ENCODE data around the gene IZUMO3. TPM values are rescaled to one million over a fixed set of nuclear protein-coding genes. Genes with fewer than 3 reads are reported as not detected.
"Not testable (repeated sequence)": the region's sequence is repeated elsewhere in the genome, so short reads cannot be mapped to it uniquely, and the experiment has no call there.

The IZUMO3 gene
- total and polyA plus RNA-seq, 2 of the 13 experiments (the other 11 are each of a cell fraction or from before 2014, with no cell fraction given) = not detected

GRCh38 chr9:24587883-24588282 lies 42.2 kb upstream of the IZUMO3 start:
- peak; percentile 82 for TF ChIP-seq MAFF (IDR thresholded peaks at IDR 0.05; ENCODE audit: low read depth, low read length)
- TF ChIP-seq MAFK (conservative IDR thresholded peaks at IDR 0.05 in 1 of 2, IDR thresholded peaks at IDR 0.05 in 1 of 2; ENCODE audit: low read length in 2 of 2) = peak; percentile 75 to 92
- TF ChIP-seq ZNF282 (IDR thresholded peaks at IDR 0.05; ENCODE audit: partially characterized antibody) = no peak
- TF ChIP-seq ZNF580 (CRISPR knock-in tag; IDR thresholded peaks at IDR 0.05; ENCODE audit: borderline replicate concordance, low read depth) = no peak
- no TSS peak for BruUV-seq (replicated peaks)
- Histone ChIP-seq H3K4me2 (ENCODE audit: low read depth, low read length) (no peak overlapping the region), H3K9me3 (ENCODE audit: low read length) (peaks cover 72% of the 10 kb centered on the region), H3K9ac (ENCODE audit: insufficient read depth, low read depth, low read length) (no peak overlapping the region), H3K79me2 (ENCODE audit: insufficient read depth, low read length) (no peaks in the 10 kb centered on the region), H3K27ac (ENCODE audit: extremely low read length, insufficient read depth, low read length) (no peak overlapping the region), H3K4me3 (replicated peaks in 1 of 3; ENCODE audit: insufficient read depth in 1 of 3, low read depth in 2 of 3, low read length in 3 of 3) (no peak overlapping the region), H3K27me3 (ENCODE audit: control insufficient read depth in 1 of 2, insufficient read depth in 2 of 2, low read length in 2 of 2) (no peaks in the 10 kb centered on the region), H2AFZ (ENCODE audit: low read length) (no peak overlapping the region), H4K20me1 (ENCODE audit: insufficient read depth, low read length) (no peaks in the 10 kb centered on the region), H3K36me3 (replicated peaks in 1 of 2; ENCODE audit: control insufficient read depth in 1 of 2, insufficient read depth in 2 of 2, low read length in 2 of 2) (no peaks in the 10 kb centered on the region), H3K4me1 (ENCODE audit: insufficient read depth, low read length) (no peaks in the 10 kb centered on the region)
- intact Hi-C loops (cut with micrococcal nuclease; ENCODE audit: unreplicated experiment) = no loop called here
- ATAC-seq (no peak), FAIRE-seq (no peak), DNase-seq (ENCODE audit: low spot score) (no peak)
- WGBS (ENCODE audit: low lambda C conversion rate) = 0% methylated on average over 2 of the region's 2 CpGs
- POLR2A ChIA-PET = no interaction called here
- in situ Hi-C loops (cut with HindIII; ENCODE audit: extremely low pct_ligation_motif_present, low pct_unique_long_range_greater_than_20kb) = no loop called here
- CTCF ChIA-PET (ENCODE audit: low intra/inter-chr PET ratio, low total read pairs) = no interaction called here

DNA sequence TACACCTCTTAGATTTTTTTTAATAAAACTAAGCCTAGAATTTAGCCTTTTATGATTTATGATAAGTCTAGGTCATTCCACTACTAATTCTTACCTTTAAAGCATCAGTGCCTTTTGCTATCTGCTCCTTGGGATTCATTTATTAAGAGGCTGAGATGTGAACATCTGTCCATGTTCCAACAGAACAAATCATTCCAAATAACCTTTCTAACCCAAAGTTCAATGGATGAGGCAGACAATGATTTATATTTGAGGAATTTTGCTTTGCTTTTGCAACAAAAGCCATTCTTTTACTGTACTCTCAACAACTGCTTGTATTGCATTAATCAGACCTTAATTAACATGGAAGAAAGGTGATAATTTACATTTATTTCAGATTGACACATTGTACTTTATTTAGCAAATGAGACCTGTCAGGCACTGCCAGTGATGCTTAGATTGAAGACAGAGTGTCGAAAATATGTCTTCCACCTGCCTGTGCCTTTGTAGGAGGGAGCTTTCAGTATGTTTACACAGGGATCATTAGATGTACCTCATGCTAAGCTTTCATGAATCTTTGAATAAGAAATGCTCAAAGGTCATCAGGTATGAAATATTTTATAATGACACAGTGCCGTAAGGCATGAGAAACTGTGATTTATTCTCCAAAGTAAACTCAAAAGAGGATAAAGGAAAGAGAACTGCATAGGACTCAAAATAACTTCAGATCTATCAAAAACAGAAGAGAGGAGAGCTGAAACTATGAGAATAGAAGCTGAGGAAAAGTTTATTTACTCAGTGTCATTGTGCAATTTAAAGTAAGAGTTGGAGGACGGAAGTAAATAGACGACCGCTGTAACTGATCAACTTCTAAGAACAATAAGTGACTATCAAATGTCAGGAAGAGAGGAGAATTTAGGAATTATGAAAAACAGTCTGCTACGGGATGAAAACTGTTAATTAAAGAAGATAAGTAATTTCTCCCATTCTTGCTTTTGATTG lies 36.7 kb upstream of the IZUMO3 start:
- BruUV-seq (replicated peaks) = no TSS peak

DNA sequence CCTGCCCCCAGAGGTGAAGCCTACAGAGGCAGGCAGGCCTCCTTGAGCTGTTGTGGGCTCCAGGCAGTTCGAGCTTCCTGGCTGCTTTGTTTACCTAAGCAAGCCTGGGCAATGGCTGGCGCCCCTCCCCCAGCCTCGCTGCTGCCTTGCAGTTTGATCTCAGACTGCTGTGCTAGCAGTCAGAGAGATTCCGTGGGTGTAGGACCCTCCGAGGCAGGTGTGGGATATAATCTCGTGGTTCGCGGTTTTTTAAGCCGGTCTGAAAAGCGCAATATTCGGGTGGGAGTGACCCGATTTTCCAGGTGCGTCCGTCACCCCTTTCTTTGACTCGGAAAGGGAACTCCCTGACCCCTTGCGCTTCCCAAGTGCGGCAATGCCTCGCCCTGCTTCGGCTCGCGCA lies 34.3 kb upstream of the IZUMO3 start:
- H3K36me3 ChIP-seq (replicated peaks in 1 of 2; ENCODE audit: control insufficient read depth in 1 of 2, insufficient read depth in 2 of 2, low read length in 2 of 2); H3K27me3 ChIP-seq (ENCODE audit: control insufficient read depth in 1 of 2, insufficient read depth in 2 of 2, low read length in 2 of 2); DNase-seq (ENCODE audit: low spot score); H2AFZ ChIP-seq (ENCODE audit: low read length); H3K9ac ChIP-seq (ENCODE audit: insufficient read depth, low read depth, low read length); H3K4me3 ChIP-seq (replicated peaks in 1 of 3; ENCODE audit: insufficient read depth in 1 of 3, low read depth in 2 of 3, low read length in 3 of 3); ATAC-seq; H3K27ac ChIP-seq (ENCODE audit: extremely low read length, insufficient read depth, low read length); POLR2A ChIA-PET; H4K20me1 ChIP-seq (ENCODE audit: insufficient read depth, low read length); in situ Hi-C loops (cut with HindIII; ENCODE audit: extremely low pct_ligation_motif_present, low pct_unique_long_range_greater_than_20kb); intact Hi-C loops (cut with micrococcal nuclease; ENCODE audit: unreplicated experiment); BruUV-seq (replicated peaks); CTCF ChIA-PET (ENCODE audit: low intra/inter-chr PET ratio, low total read pairs); H3K4me2 ChIP-seq (ENCODE audit: low read depth, low read length); H3K4me1 ChIP-seq (ENCODE audit: insufficient read depth, low read length); FAIRE-seq; H3K79me2 ChIP-seq (ENCODE audit: insufficient read depth, low read length): not testable (repeated sequence)
- peaks cover 35% of the 10 kb centered on the region for H3K9me3 ChIP-seq (ENCODE audit: low read length)
- 60% methylated on average over 6 of the region's 21 CpGs for whole genome bisulfite sequencing (ENCODE audit: low lambda C conversion rate)

More for the DNA sequence above, 36.7 kb upstream of the IZUMO3 start:
- in situ Hi-C loops (cut with HindIII; ENCODE audit: extremely low pct_ligation_motif_present, low pct_unique_long_range_greater_than_20kb) = no loop called here
- no peaks in the 10 kb centered on the region for H3K36me3 ChIP-seq (replicated peaks in 1 of 2; ENCODE audit: control insufficient read depth in 1 of 2, insufficient read depth in 2 of 2, low read length in 2 of 2)
- WGBS (ENCODE audit: low lambda C conversion rate) = 2% methylated on average over 6 of the region's 6 CpGs
- no peak overlapping the region for H2AFZ ChIP-seq (ENCODE audit: low read length)
- no peak for DNase-seq (ENCODE audit: low spot score)
- no peak for ATAC-seq
- H4K20me1 ChIP-seq (ENCODE audit: insufficient read depth, low read length) = no peaks in the 10 kb centered on the region
- ChIA-PET CTCF (ENCODE audit: low intra/inter-chr PET ratio, low total read pairs) (no interaction called here), POLR2A (no interaction called here)
- H3K4me3 ChIP-seq (replicated peaks in 1 of 3; ENCODE audit: insufficient read depth in 1 of 3, low read depth in 2 of 3, low read length in 3 of 3) = no peak overlapping the region
- no peak overlapping the region for H3K27ac ChIP-seq (ENCODE audit: extremely low read length, insufficient read depth, low read length)
- no peak overlapping the region for H3K9ac ChIP-seq (ENCODE audit: insufficient read depth, low read depth, low read length)
- H3K4me1 ChIP-seq (ENCODE audit: insufficient read depth, low read length) = no peaks in the 10 kb centered on the region
- FAIRE-seq = no peak
- peaks cover 60% of the 10 kb centered on the region for H3K9me3 ChIP-seq (ENCODE audit: low read length)
- intact Hi-C loops (cut with micrococcal nuclease; ENCODE audit: unreplicated experiment) = no loop called here
- H3K4me2 ChIP-seq (ENCODE audit: low read depth, low read length) = no peak overlapping the region
- H3K27me3 ChIP-seq (ENCODE audit: control insufficient read depth in 1 of 2, insufficient read depth in 2 of 2, low read length in 2 of 2) = no peaks in the 10 kb centered on the region
- H3K79me2 ChIP-seq (ENCODE audit: insufficient read depth, low read length) = no peaks in the 10 kb centered on the region
- no peak for TF ChIP-seq REXO4 (CRISPR knock-in tag; IDR thresholded peaks at IDR 0.05; ENCODE audit: borderline replicate concordance)
